HepG2 (cell line): ENCODE data around the gene SLC1A5. TPM values are rescaled to one million over a fixed set of nuclear protein-coding genes. Genes with fewer than 3 reads are reported as not detected.
A peak's percentile ranks its signal among the peaks of the same experiment; 100 is the strongest.

Experiments
- ADNP ChIP-seq: sonication (generic); formaldehyde crosslinking; IDR thresholded peaks from 2 replicates; pipeline ENCODE4 v1.4.0; 2020; ENCODE audit warnings: missing genetic modification reagents
- ARID5B ChIP-seq: IDR thresholded peaks from 2 replicates; pipeline ENCODE4 v1.4.0; 2020; ENCODE audit warnings: mild to moderate bottlenecking, missing genetic modification reagents
- ELF4 ChIP-seq: sonication (generic); formaldehyde crosslinking; IDR thresholded peaks from 2 replicates; pipeline ENCODE4 v1.5.0; 2020; ENCODE audit warnings: missing genetic modification reagents, mild to moderate bottlenecking, moderate library complexity, borderline replicate concordance
- IRX3 ChIP-seq: sonication (generic); formaldehyde crosslinking; IDR thresholded peaks from 2 replicates; pipeline ENCODE4 v1.8.1; 2023; ENCODE audit warnings: mild to moderate bottlenecking, low read depth, missing genetic modification reagents, borderline replicate concordance
- SAFB2 ChIP-seq: sonication (generic); formaldehyde crosslinking; IDR thresholded peaks from 2 replicates; pipeline ENCODE4 v1.5.1; 2020; ENCODE audit warnings: missing genetic modification reagents, low read depth, mild to moderate bottlenecking, borderline replicate concordance
- ZBTB10 ChIP-seq: sonication (generic); formaldehyde crosslinking; IDR thresholded peaks from 2 replicates; pipeline ENCODE4 v1.4.0; 2020; ENCODE audit warnings: missing genetic modification reagents, borderline replicate concordance
- ZNF326 ChIP-seq: sonication (generic); formaldehyde crosslinking; IDR thresholded peaks from 2 replicates; pipeline ENCODE4 v1.4.0; 2020; ENCODE audit warnings: missing genetic modification reagents, borderline replicate concordance
- ZNF563 ChIP-seq: sonication (generic); formaldehyde crosslinking; IDR thresholded peaks from 2 replicates; pipeline ENCODE4 v1.8.0; 2022; ENCODE audit warnings: mild to moderate bottlenecking, moderate library complexity, missing genetic modification reagents
- ZNF790 ChIP-seq: sonication (generic); formaldehyde crosslinking; IDR thresholded peaks from 2 replicates; pipeline ENCODE4 v1.8.0; 2022; ENCODE audit warnings: missing genetic modification reagents, mild to moderate bottlenecking, borderline replicate concordance
- ZSCAN22 ChIP-seq: sonication (generic); formaldehyde crosslinking; IDR thresholded peaks from 2 replicates; pipeline ENCODE4 v1.4.0; 2020; ENCODE audit warnings: mild to moderate bottlenecking, missing genetic modification reagents
- polyA plus RNA-seq, 8 experiments: library from polyadenylated mRNA; depleted of rRNA in 3 of 8; stranded (reverse) in 7 of 8; unstranded in 1 of 8; fragments of >200 nt; fragmentation: Illumina TruSeq in 4 of 8; extraction: Trizol in 4 of 8; gene quantifications; 2 replicates each; pipeline versions ENCODE4 v1.2.1 to v1.2.3, GENCODE V29; 2011 to 2016; ENCODE audit warnings: low read depth in 4 of 8, missing spikeins in 1 of 8, mixed read lengths in 1 of 8; ENCODE audit not compliant: insufficient read depth in 1 of 8
- total RNA-seq, 5 experiments: library from RNA; depleted of rRNA; stranded (reverse); fragments of >200 nt; fragmentation: Illumina TruSeq; extraction: Trizol; gene quantifications; 2 replicates each; pipeline ENCODE4 v1.2.3, GENCODE V29; 2016; ENCODE audit warnings: low read depth in 1 of 5
- TF ChIP-seq, protein P1 (sequence below): sonication (generic); formaldehyde crosslinking; IDR thresholded peaks from 2 replicates; pipeline ENCODE4 v1.5.0; 2020; ENCODE audit warnings: missing genetic modification reagents
- TF ChIP-seq, protein P2 (sequence below), 2 experiments: sonication (generic) in 1 of 2; formaldehyde crosslinking in 1 of 2; IDR thresholded peaks; 2 replicates each; pipeline versions ENCODE4 v1.5.1 to v1.6.1; 2011 to 2020; ENCODE audit warnings: borderline replicate concordance in 1 of 2, low read depth in 1 of 2, low read length in 1 of 2, mild to moderate bottlenecking in 1 of 2, missing genetic modification reagents in 1 of 2, moderate library complexity in 1 of 2
- TF ChIP-seq, protein P3 (sequence below): sonication (generic); formaldehyde crosslinking; IDR thresholded peaks from 2 replicates; pipeline ENCODE4 v1.5.1; 2020; ENCODE audit warnings: mild to moderate bottlenecking, missing genetic modification reagents, moderate library complexity

The SLC1A5 gene
- total and polyA plus RNA-seq, 2 of the 13 experiments (the other 11 are each of a cell fraction or from before 2014, with no cell fraction given): 120 to 159 TPM

- no peak for TF ChIP-seq ZBTB10 (CRISPR knock-in tag)
- TF ChIP-seq ELF4 (CRISPR knock-in tag): no peak
- no peak for TF ChIP-seq IRX3 (CRISPR knock-in tag)
- TF ChIP-seq SAFB2 (CRISPR knock-in tag): no peak
- TF ChIP-seq, protein P1, sequence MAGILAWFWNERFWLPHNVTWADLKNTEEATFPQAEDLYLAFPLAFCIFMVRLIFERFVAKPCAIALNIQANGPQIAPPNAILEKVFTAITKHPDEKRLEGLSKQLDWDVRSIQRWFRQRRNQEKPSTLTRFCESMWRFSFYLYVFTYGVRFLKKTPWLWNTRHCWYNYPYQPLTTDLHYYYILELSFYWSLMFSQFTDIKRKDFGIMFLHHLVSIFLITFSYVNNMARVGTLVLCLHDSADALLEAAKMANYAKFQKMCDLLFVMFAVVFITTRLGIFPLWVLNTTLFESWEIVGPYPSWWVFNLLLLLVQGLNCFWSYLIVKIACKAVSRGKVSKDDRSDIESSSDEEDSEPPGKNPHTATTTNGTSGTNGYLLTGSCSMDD: no peak
- peak; percentile 49; the same call in 1 of the 2 replicates for TF ChIP-seq ZSCAN22
- TF ChIP-seq, protein P2, sequence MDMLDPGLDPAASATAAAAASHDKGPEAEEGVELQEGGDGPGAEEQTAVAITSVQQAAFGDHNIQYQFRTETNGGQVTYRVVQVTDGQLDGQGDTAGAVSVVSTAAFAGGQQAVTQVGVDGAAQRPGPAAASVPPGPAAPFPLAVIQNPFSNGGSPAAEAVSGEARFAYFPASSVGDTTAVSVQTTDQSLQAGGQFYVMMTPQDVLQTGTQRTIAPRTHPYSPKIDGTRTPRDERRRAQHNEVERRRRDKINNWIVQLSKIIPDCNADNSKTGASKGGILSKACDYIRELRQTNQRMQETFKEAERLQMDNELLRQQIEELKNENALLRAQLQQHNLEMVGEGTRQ (IDR thresholded peaks at IDR 0.05; ENCODE audit: low read depth, low read length): no peak
- TF ChIP-seq, protein P2 (CRISPR knock-in tag; IDR thresholded peaks at IDR 0.05; ENCODE audit: borderline replicate concordance): no peak
- TF ChIP-seq ZNF790 (CRISPR knock-in tag): no peak
- TF ChIP-seq ARID5B (CRISPR knock-in tag): peak; percentile 58
- no peak for TF ChIP-seq ADNP
- TF ChIP-seq, protein P3, sequence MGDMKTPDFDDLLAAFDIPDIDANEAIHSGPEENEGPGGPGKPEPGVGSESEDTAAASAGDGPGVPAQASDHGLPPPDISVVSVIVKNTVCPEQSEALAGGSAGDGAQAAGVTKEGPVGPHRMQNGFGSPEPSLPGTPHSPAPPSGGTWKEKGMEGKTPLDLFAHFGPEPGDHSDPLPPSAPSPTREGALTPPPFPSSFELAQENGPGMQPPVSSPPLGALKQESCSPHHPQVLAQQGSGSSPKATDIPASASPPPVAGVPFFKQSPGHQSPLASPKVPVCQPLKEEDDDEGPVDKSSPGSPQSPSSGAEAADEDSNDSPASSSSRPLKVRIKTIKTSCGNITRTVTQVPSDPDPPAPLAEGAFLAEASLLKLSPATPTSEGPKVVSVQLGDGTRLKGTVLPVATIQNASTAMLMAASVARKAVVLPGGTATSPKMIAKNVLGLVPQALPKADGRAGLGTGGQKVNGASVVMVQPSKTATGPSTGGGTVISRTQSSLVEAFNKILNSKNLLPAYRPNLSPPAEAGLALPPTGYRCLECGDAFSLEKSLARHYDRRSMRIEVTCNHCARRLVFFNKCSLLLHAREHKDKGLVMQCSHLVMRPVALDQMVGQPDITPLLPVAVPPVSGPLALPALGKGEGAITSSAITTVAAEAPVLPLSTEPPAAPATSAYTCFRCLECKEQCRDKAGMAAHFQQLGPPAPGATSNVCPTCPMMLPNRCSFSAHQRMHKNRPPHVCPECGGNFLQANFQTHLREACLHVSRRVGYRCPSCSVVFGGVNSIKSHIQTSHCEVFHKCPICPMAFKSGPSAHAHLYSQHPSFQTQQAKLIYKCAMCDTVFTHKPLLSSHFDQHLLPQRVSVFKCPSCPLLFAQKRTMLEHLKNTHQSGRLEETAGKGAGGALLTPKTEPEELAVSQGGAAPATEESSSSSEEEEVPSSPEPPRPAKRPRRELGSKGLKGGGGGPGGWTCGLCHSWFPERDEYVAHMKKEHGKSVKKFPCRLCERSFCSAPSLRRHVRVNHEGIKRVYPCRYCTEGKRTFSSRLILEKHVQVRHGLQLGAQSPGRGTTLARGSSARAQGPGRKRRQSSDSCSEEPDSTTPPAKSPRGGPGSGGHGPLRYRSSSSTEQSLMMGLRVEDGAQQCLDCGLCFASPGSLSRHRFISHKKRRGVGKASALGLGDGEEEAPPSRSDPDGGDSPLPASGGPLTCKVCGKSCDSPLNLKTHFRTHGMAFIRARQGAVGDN (CRISPR knock-in tag): peak; percentile 73
- no peak for TF ChIP-seq ZNF326 (CRISPR knock-in tag)
- 0 out of 2 replicates have a peak, but pooled peaks have one; percentile 42 for TF ChIP-seq ZNF563 (CRISPR knock-in tag)
Measured at GRCh38 chr19:46788262-46788967, at the start of gene SLC1A5 (continued).
